ENCODE data around the gene RAB1B. TPM values are rescaled to one million over a fixed set of nuclear protein-coding genes. Genes with fewer than 3 reads are reported as not detected.
A peak's percentile ranks its signal among the peaks of the same experiment; 100 is the strongest.

Gene RAB1B
- total RNA-seq, 4 donors from 2014 or later = 96.0 to 194 (median 130) TPM

DNA sequence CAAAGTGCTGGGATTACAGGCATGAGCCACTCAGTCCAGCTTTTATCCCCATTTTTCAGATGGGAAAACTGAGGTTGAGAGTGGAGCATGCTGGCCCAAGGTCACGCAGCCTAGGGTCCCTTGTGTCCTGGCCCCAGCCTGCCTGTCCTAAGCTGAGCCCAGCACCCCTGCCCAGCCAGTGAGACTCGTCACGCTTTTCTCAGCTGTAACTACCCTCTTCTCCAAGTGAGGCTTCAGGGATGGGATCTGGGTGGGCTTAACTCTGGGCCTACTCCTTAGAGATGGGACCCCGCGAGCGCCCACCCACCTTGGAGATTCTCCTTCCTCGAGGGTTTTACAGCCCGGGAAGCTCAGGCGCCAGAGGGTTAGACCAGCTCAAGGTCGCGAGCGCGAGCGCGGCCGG, 22.9 kb downstream of the RAB1B start:
- Histone ChIP-seq H3K36me3 (no peaks in the 10 kb centered on the region), H3K9me3 (no peaks in the 10 kb centered on the region), H3K27ac (no peak overlapping the region), H3K27me3 (peaks cover 14 to 25% (median 21%) of the 10 kb centered on the region in 3 donors), H3K4me3 (peak overlapping the region in 2 of 4 donors; percentile 38 to 45), H3K4me1 (peaks cover 16 to 28% of the 10 kb centered on the region in 2 donors)
- TF ChIP-seq POLR2A (IDR thresholded peaks at IDR 0.05) = no peak
- TF ChIP-seq, protein P1, sequence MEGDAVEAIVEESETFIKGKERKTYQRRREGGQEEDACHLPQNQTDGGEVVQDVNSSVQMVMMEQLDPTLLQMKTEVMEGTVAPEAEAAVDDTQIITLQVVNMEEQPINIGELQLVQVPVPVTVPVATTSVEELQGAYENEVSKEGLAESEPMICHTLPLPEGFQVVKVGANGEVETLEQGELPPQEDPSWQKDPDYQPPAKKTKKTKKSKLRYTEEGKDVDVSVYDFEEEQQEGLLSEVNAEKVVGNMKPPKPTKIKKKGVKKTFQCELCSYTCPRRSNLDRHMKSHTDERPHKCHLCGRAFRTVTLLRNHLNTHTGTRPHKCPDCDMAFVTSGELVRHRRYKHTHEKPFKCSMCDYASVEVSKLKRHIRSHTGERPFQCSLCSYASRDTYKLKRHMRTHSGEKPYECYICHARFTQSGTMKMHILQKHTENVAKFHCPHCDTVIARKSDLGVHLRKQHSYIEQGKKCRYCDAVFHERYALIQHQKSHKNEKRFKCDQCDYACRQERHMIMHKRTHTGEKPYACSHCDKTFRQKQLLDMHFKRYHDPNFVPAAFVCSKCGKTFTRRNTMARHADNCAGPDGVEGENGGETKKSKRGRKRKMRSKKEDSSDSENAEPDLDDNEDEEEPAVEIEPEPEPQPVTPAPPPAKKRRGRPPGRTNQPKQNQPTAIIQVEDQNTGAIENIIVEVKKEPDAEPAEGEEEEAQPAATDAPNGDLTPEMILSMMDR (IDR thresholded peaks at IDR 0.05 in 4 of 5, conservative IDR thresholded peaks at IDR 0.05 in 1 of 5) = no peak
- ATAC-seq (no peak), DNase-seq (no peak)
- intact Hi-C loops (cut with DNase I; ENCODE audit: low total_unique reads) (no loop called here), in situ Hi-C loops (cut with MboI; ENCODE audit: low sequenced_read_pairs in 4 of 4) (no loop called here)

DNA sequence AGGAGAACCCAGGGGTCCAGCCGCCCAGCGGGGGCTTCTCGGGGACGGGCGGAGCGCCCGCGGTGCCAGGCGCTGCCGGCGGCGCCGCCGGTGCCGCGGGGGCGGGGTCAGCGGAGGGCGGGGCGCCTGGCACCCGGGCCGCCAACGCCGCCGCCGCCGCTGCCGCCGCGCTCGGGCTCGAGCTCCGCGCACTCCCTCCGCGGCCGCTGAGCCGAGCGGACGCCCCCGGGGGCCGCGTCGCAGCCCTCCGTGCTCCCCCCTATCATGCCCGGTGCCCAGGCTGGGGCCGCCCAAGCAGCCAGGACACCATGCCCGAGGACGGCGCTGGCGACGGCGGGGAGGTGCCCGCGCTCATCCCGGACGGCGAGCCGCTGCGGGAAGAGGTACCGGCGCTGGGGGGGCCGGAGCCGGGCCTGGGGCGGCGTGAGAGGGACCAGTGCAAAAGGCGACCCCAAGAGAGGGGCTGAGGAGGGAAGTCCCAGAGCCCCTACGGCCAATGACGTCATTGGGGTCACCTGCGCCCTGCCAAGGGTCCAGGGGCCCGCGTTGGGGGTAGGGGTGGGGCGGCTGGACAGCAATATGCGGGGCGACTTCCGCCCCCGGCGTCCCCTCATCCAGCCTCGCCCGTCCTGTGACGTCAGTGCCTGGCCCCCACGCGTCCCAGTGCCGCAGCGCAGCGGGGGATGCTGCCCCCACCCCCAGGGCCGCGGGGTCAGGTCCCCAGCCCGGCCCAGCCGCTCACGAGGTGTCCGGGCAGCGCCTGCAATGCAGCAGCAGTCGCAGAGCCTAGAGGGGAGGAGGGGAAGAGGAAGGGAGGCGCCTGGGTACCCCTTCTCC, 23.5 kb downstream of the RAB1B start, which contains the start of gene TMEM151A:
TSS of gene TMEM151A (plus strand) at position 189 of the 837 bp plus-strand sequence. CDS start at position 309, 120 bp downstream.
- no peak for DNase-seq
- Histone ChIP-seq H3K4me3 (peak within 1 kb of the TSS; percentile 32 to 53 (median 48)), H3K27ac (no peak within 1 kb of the TSS), H3K4me1 (peaks cover 16 to 28% of the 10 kb centered on the region in 2 donors), H3K27me3 (peaks cover 14 to 25% (median 21%) of the 10 kb centered on the region in 3 donors), H3K36me3 (no peaks in the 10 kb centered on the region), H3K9me3 (no peaks in the 10 kb centered on the region)
- in situ Hi-C loops (cut with MboI; ENCODE audit: low sequenced_read_pairs in 4 of 4) = no loop called here
- intact Hi-C loops (cut with DNase I; ENCODE audit: low total_unique reads) = no loop called here
- ATAC-seq = no peak
- no peak for TF ChIP-seq POLR2A (IDR thresholded peaks at IDR 0.05)
- TF ChIP-seq, protein P1 (IDR thresholded peaks at IDR 0.05 in 4 of 5, conservative IDR thresholded peaks at IDR 0.05 in 1 of 5) = no peak

DNA sequence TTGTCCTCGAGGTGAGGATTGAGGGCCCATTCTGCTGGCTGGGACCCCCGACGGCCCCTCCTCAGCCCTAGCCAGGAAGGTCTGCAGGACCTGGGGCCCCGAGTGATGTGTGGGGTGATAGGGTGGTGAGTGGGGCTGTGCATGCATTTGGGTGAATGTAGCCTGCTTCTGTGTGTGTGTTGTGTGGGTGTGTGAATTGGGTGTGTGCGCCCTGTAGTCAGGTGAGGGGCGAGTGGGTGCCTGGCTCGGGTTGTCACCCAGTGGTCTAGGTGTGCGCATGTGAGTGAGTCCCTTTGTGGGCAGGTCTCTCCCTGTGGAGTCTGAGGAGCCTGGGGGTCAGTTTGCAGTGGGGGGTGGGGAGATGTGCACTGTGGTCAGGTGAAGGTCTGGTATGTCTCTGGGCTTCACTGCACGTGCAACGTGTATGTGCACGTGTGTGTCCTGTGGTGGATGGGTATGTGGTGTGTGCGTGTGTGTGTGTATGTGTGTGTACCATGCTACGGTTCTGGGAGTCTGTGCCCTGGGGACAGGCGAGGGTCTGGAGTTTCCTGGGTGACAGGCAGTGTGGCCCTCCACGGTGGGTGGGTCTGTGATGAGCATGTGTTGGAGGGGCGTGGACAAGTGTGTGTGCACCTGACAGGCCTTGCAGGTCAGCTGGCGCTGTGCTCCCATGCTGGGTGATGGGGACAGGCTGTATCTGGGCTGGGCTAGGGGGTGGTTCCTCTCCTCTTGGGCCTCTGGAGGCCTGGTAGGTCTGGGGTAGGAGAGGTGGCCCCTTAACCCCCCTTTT, 24.3 kb downstream of the RAB1B start:
- peaks cover 14 to 21% of the 10 kb centered on the region in 2 donors for H3K4me1 ChIP-seq
- H3K36me3 ChIP-seq = no peaks in the 10 kb centered on the region
- H3K27ac ChIP-seq = no peak overlapping the region
- in situ Hi-C loops (cut with MboI; ENCODE audit: low sequenced_read_pairs in 4 of 4) (no loop called here), intact Hi-C loops (cut with DNase I; ENCODE audit: low total_unique reads) (no loop called here)
- ATAC-seq (no peak), DNase-seq (no peak)
- no peak overlapping the region for H3K4me3 ChIP-seq
- no peaks in the 10 kb centered on the region for H3K9me3 ChIP-seq
- TF ChIP-seq, protein P1 (IDR thresholded peaks at IDR 0.05 in 4 of 5, conservative IDR thresholded peaks at IDR 0.05 in 1 of 5) = no peak
- no peak for TF ChIP-seq POLR2A (IDR thresholded peaks at IDR 0.05)
- peaks cover 14 to 25% (median 21%) of the 10 kb centered on the region in 3 donors for H3K27me3 ChIP-seq

DNA sequence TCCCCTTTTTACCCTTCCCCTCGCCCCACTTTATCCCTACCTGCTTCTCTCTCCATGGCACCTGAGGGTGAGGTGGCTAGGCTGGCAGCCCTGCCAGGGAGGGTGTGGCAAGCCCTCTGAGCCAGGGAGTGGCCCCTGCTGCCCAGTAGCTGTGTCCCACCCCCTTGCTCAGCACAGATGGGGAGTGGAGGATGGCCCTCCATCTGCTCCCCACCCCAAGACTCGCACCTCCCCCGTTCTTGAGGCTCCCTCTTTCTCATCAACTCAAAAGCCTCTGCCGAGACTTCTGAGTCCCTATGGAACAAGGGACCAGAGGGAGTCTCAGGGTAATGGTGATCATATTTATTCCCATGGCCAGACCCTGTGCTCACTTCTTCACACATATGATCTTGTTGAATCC, 24.9 kb downstream of the RAB1B start:
- no peak for ATAC-seq
- intact Hi-C loops (cut with DNase I; ENCODE audit: low total_unique reads) = no loop called here
- no peak for TF ChIP-seq POLR2A (IDR thresholded peaks at IDR 0.05)
- TF ChIP-seq, protein P1 (IDR thresholded peaks at IDR 0.05 in 4 of 5, conservative IDR thresholded peaks at IDR 0.05 in 1 of 5) = no peak
- Histone ChIP-seq H3K36me3 (no peaks in the 10 kb centered on the region), H3K4me3 (no peak overlapping the region), H3K4me1 (peaks cover 8 to 15% of the 10 kb centered on the region in 2 donors), H3K27me3 (peaks cover 14 to 25% (median 21%) of the 10 kb centered on the region in 3 donors), H3K27ac (no peak overlapping the region), H3K9me3 (no peaks in the 10 kb centered on the region)
- in situ Hi-C loops (cut with MboI; ENCODE audit: low sequenced_read_pairs in 4 of 4) = no loop called here
- no peak for DNase-seq
